ENCODE data around the gene EFCAB6. TPM values are rescaled to one million over a fixed set of nuclear protein-coding genes. Genes with fewer than 3 reads are reported as not detected.
A peak's percentile ranks its signal among the peaks of the same experiment; 100 is the strongest.

The EFCAB6 gene
- total RNA-seq, 2 donors from 2014 or later, result 0.58 to 1.1 TPM

DNA sequence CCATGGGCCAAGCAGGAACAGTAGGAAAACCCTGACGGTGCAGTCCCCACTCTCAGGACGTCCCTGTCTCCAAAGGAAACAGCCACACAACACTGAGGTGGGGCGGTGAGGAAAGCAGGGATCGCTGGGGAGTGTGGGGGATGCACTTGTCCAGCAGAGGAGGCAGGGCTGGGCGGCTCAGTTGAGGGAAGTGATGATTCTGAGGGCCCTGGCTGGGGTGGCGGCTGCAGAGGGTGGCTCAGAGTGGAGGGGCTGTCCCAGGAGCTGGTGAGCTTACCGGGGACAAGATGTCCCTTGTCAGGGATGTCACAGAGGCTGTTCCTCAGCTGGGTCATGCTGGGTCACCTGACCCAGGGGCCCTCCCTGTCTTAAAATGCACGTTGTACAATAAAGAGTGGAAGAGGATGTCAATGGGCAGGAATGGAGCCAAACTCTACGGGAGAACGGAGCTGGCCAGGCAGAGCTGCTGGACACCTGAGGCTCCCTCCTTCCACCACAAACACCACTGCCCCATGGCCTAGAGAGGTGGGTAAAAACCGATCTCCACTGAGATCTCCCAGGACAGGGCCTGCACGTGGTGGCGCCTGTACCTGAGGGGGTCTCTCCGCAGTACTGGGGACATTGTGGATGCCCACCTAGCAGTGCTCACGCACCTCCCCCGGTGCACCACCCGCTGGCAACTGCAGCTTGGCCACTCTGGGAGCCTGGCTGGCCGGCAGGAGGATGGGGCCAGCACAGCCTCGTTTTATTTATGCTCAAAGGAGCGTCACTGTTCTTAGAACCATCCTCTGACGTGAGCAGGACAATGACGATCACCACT, 9.7 kb upstream of the EFCAB6 start:
- intact Hi-C loops (cut with DNase I, micrococcal nuclease), result no loop called here
- no peak for DNase-seq
- ATAC-seq, result no peak

DNA sequence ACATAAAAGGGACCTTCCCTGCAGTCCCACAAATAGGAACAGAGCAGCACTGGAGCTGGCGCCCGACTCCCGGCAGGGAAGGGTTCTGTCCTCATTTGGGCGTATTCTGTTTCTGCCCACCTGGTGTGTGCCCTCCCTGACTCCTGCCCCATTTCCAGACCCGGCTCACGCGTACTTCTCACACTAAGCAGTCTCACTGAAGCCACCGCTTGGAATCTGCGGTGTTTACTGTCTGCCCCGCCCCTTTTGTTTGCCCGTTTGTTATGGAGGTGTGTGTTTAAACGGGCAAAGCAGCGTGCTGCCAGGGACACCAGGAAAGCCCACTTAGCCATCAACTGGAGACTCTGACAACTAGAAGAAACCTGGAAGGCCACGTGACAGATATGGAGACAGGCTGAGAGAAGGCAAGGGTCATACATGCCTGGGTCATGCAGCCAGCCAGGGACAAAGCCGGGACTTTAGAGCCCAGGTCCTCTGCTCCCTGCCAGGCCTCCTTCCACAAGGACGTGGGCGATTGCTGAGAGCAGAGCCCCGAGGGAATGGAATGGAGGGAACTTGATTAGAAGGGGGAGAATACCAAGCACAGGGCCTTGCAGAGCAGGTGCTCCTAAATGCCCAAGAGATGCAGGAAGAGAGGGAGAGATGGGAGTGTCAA, 8.7 kb upstream of the EFCAB6 start:
- DNase-seq (no peak), ATAC-seq (peak; percentile 40)
- intact Hi-C loops (cut with DNase I, micrococcal nuclease), result no loop called here

DNA sequence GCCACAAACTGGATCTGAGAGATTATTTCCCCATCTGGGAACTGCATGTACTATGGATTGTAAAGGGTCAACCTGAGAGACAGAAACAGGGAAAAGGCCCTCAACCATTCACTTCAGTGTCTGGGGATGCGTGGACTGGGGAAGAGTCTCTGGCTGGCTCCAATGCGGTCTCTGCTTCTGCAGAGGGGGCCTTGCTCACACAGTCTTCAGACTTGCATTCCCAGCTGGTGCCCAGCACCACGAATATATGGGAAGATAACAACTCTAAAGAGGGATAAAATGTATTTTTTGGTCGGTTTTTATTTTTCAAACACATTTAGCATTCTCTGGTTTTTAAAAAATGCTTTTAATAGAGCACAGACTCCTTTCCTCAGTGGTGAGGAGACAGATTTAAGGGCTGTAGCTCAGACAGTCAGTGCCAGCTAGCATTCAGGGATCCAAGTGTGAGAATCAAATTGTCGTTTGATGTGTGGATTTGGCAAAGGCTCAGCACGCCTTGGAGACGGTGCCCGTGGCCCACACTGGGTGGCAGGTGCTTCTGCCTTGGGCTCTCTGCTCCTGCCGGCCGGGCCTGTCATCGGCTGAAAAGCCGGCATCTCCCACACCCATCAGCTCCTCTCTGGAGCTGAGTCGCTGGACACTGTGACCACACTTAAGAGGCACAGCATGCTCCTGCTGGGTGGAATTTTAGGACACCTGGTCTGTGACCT, 8.0 kb upstream of the EFCAB6 start:
- intact Hi-C loops (cut with DNase I, micrococcal nuclease), result no loop called here
- ATAC-seq (no peak), DNase-seq (no peak)

DNA sequence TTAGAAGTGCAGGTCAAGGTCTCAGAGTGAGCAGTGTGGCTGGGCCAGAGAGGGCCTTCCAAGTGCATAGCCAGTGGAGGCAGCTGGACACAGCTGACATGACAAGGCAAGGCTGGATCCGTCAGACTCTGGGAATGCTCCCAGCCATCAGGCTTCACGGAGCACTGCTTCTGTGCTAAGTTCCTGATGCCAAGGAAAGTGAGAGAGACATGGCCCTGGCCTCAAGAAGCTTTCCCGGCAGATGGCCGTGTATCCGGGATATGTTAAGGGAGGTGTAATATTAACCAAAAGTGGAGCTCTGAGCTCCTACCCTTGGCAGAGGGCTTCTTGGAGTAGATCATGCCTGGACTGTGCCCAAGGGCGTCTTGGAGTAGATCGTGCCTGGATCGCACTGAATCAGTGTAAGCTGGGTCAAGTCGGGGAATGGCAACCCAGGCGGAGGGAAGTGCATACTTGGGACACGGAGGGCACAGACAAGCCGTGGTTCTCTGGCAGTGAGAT, 7.4 kb upstream of the EFCAB6 start:
- ATAC-seq, result no peak
- no peak for DNase-seq
- intact Hi-C loops (cut with DNase I, micrococcal nuclease), result no loop called here

DNA sequence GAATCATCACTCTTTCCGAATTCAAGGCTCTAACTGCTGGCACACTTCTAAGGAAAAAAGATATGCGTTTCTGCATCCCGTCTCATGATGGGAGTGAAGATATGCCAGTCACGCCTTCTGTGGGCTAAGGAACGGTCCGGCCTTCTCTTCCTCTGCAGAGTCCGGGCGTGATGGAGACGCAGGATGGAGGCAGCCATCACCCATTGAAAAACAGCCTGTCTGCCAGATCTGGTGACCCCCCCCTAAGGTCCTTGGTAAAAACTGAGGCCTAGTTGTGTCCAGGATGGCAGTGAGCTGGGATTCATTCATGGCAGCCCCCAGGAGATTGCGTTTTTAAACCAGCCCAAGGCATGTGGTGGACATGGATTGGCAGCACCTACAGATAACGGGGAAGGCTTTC, 6.9 kb upstream of the EFCAB6 start:
- ATAC-seq, result no peak
- intact Hi-C loops (cut with DNase I, micrococcal nuclease), result no loop called here

DNA sequence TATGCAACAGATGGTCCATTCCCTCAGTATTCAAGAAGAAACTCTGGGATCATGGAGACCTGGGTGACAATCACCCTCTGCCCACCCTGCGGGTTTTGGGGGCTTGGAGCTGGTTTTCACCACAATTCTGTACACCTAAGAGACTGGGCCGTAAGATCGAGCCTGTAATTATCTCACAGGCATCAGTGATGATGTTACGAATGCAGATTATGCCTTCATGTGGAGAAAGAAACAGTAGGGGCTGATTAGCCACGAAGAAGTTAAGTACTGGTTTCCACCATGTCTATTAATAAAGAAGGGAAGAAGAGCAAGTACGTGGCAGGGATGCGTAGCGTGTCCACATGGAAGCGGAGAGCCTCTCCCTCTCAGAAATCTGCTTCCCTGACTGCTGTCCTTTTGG, 5.3 kb upstream of the EFCAB6 start:
- no peak for ATAC-seq
- intact Hi-C loops (cut with DNase I, micrococcal nuclease), result no loop called here
- no peak for DNase-seq

More for the DNA sequence above, 6.9 kb upstream of the EFCAB6 start:
- DNase-seq, result no peak

DNA sequence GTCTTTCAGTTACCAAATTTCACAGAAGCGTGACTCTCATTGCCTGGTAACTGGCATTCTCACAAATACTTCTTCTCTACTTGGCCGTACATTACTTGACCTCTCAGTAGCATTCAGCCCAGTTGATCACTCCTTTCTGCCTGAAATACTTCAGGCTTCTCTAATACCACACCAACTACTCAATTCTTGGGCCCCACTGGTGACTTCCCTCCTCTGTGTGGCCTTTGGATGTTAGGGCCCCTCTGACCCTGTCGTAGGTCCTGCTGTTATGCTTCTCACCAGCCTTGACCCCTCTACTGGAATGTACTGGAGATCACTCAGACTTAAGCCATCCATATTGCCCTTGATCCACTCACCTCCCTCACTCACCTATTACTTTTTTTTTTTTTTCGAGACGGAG, 2.2 kb upstream of the EFCAB6 start:
- ATAC-seq, result no peak
- intact Hi-C loops (cut with DNase I, micrococcal nuclease), result no loop called here
- no peak for DNase-seq

DNA sequence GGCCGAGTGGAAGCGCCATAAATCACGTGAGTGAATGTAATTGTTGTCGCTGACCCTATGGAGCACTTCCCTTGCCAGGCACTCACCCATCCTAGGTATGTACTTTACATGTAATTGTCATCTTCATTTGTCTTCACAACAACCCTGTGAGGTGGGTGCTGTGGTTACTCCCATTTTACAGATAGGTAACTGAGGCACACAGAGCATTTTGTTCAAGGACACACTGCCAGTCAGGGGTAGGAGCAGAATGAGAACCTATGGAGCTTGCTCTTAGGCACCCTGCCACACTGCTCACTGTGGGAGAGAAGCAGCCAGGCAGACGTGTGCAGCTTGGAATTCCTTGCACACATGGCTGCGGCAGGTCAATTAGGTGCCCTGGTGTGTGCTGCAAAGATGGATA, 785 bp upstream of the EFCAB6 start:
- intact Hi-C loops (cut with DNase I, micrococcal nuclease), result no loop called here
- ATAC-seq (no peak), DNase-seq (no peak)

DNA sequence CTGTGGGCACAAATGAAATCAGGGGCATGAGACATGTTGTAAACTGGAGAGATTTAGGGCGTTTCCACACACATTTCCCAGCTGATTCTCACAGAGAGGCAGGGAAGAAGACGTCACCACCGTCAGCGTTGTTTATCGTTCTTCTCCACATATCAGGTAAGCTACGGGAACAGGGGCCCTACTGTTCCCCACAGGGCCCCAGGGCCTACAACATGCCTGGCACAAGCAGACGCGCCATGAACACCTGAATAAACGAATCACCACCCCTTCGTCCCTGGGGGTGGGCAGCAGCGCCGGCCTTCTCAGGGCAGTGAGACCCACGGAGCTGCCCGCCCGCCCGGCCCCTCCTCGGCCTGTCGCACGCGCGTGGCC, 342 bp downstream of the EFCAB6 start:
- ATAC-seq, result peak; percentile 70
- intact Hi-C loops (cut with DNase I, micrococcal nuclease), result no loop called here
- peak in 1 of 2 donors; percentile 32 for DNase-seq

DNA sequence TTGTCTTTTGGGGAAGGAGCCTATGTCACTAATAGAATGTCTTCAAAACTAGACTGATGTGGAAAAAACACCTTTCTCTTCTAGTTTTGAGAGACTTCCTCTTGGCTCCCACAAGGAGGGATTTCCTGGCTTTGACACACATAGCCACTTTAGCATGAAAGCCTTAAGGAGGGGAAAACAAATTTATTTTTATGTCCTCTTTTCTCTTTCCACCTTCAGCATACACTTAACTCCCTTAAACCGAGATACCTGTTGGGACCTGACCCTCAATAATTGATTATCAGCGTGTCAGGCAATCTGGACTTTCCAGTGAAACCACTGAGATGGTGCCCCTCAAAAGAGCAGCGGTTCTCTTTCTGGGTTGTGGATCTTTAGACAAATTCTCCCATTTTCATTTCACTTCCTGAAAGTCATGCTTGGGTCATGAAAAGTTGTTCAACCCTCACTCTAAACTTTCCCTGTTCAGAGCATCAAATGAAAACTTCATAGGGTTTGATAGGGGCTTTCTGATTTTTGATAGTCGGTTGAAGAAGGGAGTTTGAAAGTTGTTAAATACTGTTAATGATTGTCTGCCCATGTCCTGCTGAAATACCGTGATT, 9.1 kb downstream of the EFCAB6 start:
- ATAC-seq, result no peak
- no peak for DNase-seq
- intact Hi-C loops (cut with DNase I, micrococcal nuclease), result no loop called here

DNA sequence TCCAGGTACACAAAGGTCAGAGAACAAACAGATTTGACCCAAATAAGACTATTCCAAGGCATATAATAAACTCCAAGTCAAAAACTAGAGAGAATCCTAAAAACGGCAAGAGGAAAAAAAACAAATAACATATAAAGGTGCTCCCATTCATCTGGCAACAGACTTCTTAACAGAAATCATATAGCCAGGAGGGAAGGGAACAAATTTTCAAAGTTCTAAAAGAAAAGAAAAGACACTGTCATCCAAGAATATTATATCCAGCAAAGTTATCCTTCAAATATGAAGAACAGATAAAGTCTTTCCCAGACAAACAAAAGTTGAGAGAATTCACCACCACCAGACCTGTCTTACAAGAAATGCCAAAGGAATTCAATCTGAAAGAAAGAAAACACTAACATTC, 11.1 kb downstream of the EFCAB6 start:
- DNase-seq (no peak), ATAC-seq (no peak)
- intact Hi-C loops (cut with DNase I, micrococcal nuclease), result no loop called here

DNA sequence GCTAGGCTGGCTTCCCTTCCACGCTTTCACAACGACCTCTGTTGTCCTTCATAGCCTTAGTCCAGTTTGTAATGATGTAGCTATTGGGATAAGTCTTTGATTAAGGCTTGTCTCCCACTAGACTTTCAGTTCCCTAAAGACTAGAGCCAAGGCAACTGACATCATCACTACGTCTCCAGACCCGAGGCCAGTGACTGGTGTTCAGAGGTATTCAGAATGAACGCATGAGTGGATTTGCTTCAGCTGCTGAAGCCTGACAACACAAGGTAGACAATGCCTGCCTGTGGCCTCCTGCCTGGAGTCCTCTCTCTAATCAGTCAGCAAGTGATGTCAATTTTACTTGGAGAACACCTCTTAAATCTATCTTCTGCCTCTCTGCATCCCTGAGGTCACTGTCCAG, 13.6 kb downstream of the EFCAB6 start:
- intact Hi-C loops (cut with DNase I, micrococcal nuclease), result no loop called here
- ATAC-seq (no peak), DNase-seq (no peak)

DNA sequence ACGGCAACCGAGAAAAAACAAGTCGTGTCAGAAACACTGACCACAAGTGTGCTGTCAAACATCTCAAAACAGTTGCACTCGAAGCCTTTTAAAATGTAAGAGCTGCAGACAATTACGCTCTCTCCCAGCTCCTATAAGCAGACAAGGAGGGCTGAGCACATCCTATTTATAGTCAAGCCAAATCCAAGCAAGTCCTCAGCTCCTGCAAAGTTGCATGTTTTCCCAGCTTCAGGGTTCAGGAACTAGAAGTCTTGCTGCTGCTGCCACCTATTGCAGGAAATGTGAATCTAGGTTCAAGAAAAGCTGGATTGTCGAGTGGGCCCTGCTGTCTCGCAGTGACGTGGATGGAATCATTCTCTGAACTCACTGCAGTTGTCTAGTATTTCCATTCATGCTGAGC, 15.5 kb downstream of the EFCAB6 start:
- intact Hi-C loops (cut with DNase I, micrococcal nuclease), result no loop called here
- no peak for ATAC-seq
- no peak for DNase-seq

DNA sequence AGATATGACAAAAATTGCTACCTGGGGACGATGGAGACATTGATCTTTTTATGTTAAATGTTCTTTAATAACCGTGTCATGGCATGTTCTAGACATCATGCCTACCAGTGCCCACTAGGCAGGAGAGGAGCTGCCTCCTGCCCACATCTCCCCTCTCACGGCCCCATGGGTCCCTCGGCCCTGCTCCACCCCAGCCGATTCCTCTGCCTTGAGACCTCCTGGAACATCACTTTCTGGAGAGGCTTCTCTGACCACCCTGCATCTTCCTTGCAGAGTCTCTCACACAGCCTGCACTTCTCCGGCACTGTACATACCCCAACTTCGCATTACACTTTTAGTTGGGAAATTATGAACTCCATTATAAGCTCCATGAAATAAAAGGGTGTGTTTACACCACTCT, 16.8 kb downstream of the EFCAB6 start:
- ATAC-seq, result no peak
- DNase-seq, result no peak
- intact Hi-C loops (cut with DNase I, micrococcal nuclease), result no loop called here

DNA sequence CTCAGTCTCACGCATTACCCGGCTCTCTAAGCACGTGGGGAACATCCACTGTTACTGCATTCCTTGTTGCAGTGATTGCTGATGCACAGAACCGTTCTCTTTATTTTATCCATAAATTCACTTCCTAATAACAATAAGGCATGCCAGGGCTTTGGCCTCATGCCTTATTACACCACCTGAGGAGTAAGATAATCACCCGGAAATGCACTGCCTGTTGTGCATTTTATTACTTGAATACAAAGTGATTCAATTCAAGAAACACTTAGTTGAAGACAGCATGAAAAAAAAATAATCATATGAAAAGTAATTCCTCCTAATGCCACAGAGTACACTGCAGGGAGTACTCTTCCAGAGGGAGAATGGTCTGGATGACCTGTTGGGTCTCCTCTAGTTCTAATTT, 19.2 kb downstream of the EFCAB6 start:
- ATAC-seq (no peak), DNase-seq (no peak)
- intact Hi-C loops (cut with DNase I, micrococcal nuclease), result no loop called here

DNA sequence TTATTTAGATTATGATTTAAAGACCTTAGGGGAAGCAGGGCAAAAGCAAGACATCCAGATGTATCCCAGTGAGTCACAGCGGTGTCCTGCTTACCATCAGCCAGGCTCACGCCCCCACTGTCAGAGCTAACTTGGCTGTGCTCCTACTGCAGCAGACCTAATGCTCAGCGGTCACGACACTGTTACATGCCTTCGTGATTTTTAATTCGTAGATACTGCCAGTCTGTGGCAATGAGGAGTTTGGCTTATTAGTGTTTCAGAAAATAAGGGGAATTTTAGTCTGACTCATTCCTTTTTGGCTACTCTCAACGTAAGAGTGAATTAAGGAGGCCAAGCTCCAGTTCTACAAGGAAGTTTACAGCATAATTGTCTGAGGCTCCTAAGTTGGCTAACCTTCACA, 22.7 kb downstream of the EFCAB6 start:
- intact Hi-C loops (cut with DNase I, micrococcal nuclease), result no loop called here
- ATAC-seq (no peak), DNase-seq (peak; percentile 15 to 44)

DNA sequence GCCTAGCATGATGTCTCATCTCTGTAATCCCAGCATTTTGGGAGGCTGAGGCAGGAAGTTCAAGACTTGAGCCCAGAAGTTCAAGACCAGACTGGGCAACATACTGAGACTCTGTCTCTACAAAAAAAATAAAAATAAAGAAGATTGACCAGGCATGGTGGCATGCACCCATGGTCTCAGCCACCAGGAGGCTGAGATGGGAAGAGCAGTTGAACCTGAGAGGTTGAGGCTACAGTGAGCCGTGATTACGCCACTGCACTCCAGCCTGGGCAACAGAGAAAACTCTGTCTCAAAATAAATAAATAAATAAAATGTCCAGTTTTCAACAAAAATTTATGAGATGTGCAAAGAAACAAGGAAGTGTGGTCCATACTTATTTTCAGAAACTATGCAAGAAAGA, 28.3 kb downstream of the EFCAB6 start:
- intact Hi-C loops (cut with DNase I, micrococcal nuclease), result no loop called here
- no peak for ATAC-seq
- no peak for DNase-seq

DNA sequence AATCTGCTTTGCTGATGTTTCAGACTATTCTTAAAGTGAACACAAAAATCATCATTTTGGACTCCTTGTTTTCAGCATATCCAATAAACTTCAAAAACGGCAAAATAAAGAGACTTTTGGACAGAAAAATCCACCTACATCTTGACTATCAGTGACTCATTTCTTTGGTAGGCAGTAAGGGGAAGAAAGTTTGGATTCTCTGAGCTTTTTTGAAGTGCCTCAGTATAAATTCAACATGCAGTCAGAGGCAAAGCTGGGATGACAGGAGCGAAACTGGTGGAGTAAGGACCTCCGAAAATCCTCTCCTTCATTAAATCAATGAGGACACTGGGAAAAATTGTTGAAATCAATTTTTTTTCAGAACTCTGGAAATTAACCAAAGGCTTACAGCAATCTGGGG, 29.7 kb downstream of the EFCAB6 start:
- ATAC-seq, result no peak
- intact Hi-C loops (cut with DNase I, micrococcal nuclease), result no loop called here
- no peak for DNase-seq

DNA sequence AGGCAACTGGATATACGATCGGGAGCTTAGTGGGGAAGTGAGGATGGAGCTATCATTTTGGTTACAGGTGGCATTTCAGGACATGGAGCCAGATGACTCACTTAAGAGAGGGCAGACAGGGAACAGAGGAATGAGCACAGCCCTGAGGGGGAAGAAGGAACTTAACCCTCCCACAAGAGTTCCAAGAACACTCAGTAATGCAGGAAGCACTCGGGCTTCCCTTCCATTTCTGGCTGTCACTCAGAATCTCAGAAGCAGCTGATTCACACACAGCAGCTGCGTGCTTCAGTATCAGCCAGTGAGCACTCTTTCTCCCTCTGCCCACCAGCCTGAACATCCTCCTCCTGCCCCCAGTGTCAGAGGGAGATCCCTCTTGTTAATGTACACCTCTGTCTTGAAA, 34.8 kb downstream of the EFCAB6 start:
- intact Hi-C loops (cut with DNase I, micrococcal nuclease), result no loop called here
- DNase-seq, result no peak
- ATAC-seq, result no peak
